IMR-90 (cell line): ENCODE data around the gene PRKAG1. TPM values are rescaled to one million over a fixed set of nuclear protein-coding genes. Genes with fewer than 3 reads are reported as not detected.

Experiments used
- ATAC-seq: fragments of 200-7000 bp; cut with Tn5 transposase; 2 replicates; pipeline ENCODE4 v1.9.1; 2020; ENCODE audit warnings: low read depth, mild to moderate bottlenecking, moderate library complexity
- BruUV-seq: library from RNA; stranded (reverse); fragments of 400-500 nt; replicated peaks from 2 replicates; lab custom pipeline; 2021; lab: Mats Ljungman, UMichigan
- CTCF ChIA-PET: fragments of 300-600 bp; formaldehyde crosslinking; extraction: SDS; loops from one replicate; lab custom pipeline; 2021; ENCODE audit warnings: antibody characterized with exemption; lab: Yijun Ruan, JAX
- POLR2A ChIA-PET: fragments of 300-600 bp; sonication (Branson Sonifier 250); formaldehyde crosslinking; loops from one replicate; lab custom pipeline; 2022; ENCODE audit warnings: antibody characterized with exemption; ENCODE audit not compliant: unreplicated experiment; lab: Charles Lee
- DNase-seq: peaks from one replicate; pipeline ENCODE4 v3.0.0; 2013
- H2AFZ ChIP-seq: replicated peaks from 2 replicates; pipeline ENCODE3; 2013; ENCODE audit warnings: low read length, mild to moderate bottlenecking; ENCODE audit not compliant: poor library complexity
- H2AK5ac ChIP-seq: 2 replicates; pipeline ENCODE4 v1.6.1; 2013; ENCODE audit warnings: low read depth, low read length, inconsistent platforms
- H2AK9ac ChIP-seq: replicated peaks from 2 replicates; pipeline ENCODE3; 2013; ENCODE audit warnings: mild to moderate bottlenecking, low read depth, low read length, moderate library complexity; ENCODE audit not compliant: poor library complexity
- H2BK120ac ChIP-seq: 2 replicates; pipeline ENCODE4 v1.6.1; 2013; ENCODE audit warnings: low read depth, low read length, inconsistent platforms
- H2BK15ac ChIP-seq: 3 replicates; pipeline ENCODE4 v1.6.1; 2013; ENCODE audit warnings: low read depth, low read length, inconsistent platforms
- H2BK20ac ChIP-seq: 2 replicates; pipeline ENCODE4 v1.6.1; 2013; ENCODE audit warnings: low read depth, mild to moderate bottlenecking, inconsistent platforms, low read length, moderate library complexity
- H2BK5ac ChIP-seq: 2 replicates; pipeline ENCODE4 v1.6.1; 2013; ENCODE audit warnings: mild to moderate bottlenecking, low read depth, low read length, inconsistent platforms; ENCODE audit not compliant: poor library complexity, severe bottlenecking
- H3K14ac ChIP-seq: replicated peaks from 2 replicates; pipeline ENCODE4 v1.6.1; 2013; ENCODE audit warnings: low read depth, low read length, inconsistent platforms
- H3K18ac ChIP-seq: 2 replicates; pipeline ENCODE4 v1.6.1; 2013; ENCODE audit warnings: low read depth, low read length, control low read depth
- H3K23ac ChIP-seq: 2 replicates; pipeline ENCODE4 v1.6.1; 2013; ENCODE audit warnings: low read depth, low read length, inconsistent platforms
- H3K27ac ChIP-seq: 2 replicates; pipeline ENCODE4 v1.5.1; 2013; ENCODE audit warnings: mild to moderate bottlenecking, control low read depth, low read length; ENCODE audit not compliant: insufficient read depth
- H3K27me3 ChIP-seq: 2 replicates; pipeline ENCODE4 v1.6.1; 2013; ENCODE audit warnings: low read length; ENCODE audit not compliant: control insufficient read depth, insufficient read depth
- H3K36me3 ChIP-seq: 2 replicates; pipeline ENCODE4 v1.6.1; 2013; ENCODE audit warnings: low read length, mixed read lengths; ENCODE audit not compliant: control insufficient read depth, insufficient read depth
- H3K4ac ChIP-seq: 2 replicates; pipeline ENCODE4 v1.6.1; 2013; ENCODE audit warnings: low read depth, low read length, inconsistent platforms
- H3K4me1 ChIP-seq: 2 replicates; pipeline ENCODE4 v1.6.1; 2013; ENCODE audit warnings: low read length, mixed read lengths; ENCODE audit not compliant: control insufficient read depth, insufficient read depth
- H3K4me2 ChIP-seq: 2 replicates; pipeline ENCODE4 v1.6.1; 2013; ENCODE audit warnings: low read depth, mild to moderate bottlenecking, control low read depth, low read length, moderate library complexity
- H3K4me3 ChIP-seq: 2 replicates; pipeline ENCODE4 v1.5.1; 2013; ENCODE audit warnings: low read depth, mild to moderate bottlenecking, control low read depth, low read length, moderate library complexity; ENCODE audit not compliant: insufficient read depth
- H3K56ac ChIP-seq: 2 replicates; pipeline ENCODE4 v1.6.1; 2013; ENCODE audit warnings: low read length, inconsistent platforms; ENCODE audit not compliant: insufficient read depth; ENCODE audit errors: extremely low read depth
- H3K79me1 ChIP-seq, 2 experiments: 2 replicates each; pipeline ENCODE4 v1.6.1; 2013; ENCODE audit warnings: low read length in 2 of 2, inconsistent platforms in 1 of 2, low read depth in 1 of 2
- H3K9ac ChIP-seq: 2 replicates; pipeline ENCODE4 v1.6.1; 2013; ENCODE audit warnings: low read depth, low read length, control low read depth
- H3K9me1 ChIP-seq: 2 replicates; pipeline ENCODE4 v1.6.1; 2013; ENCODE audit warnings: low read length, inconsistent platforms; ENCODE audit not compliant: insufficient read depth
- H3K9me3 ChIP-seq: 2 replicates; pipeline ENCODE4 v1.6.1; 2013; ENCODE audit warnings: low read length; ENCODE audit not compliant: control insufficient read depth, insufficient read depth
- H4K20me1 ChIP-seq: 2 replicates; pipeline ENCODE4 v1.6.1; 2013; ENCODE audit warnings: low read length, inconsistent platforms; ENCODE audit not compliant: insufficient read depth
- H4K5ac ChIP-seq: 2 replicates; pipeline ENCODE4 v1.6.1; 2013; ENCODE audit warnings: mild to moderate bottlenecking, low read depth, low read length, control low read depth
- H4K8ac ChIP-seq, 2 experiments: 2 replicates each; pipeline ENCODE4 v1.6.1; 2013; ENCODE audit warnings: low read depth in 2 of 2, low read length in 2 of 2, control low read depth in 1 of 2, inconsistent platforms in 1 of 2
- H4K91ac ChIP-seq: 2 replicates; pipeline ENCODE4 v1.6.1; 2013; ENCODE audit warnings: low read depth, low read length, inconsistent platforms; ENCODE audit not compliant: insufficient read depth
- CEBPB ChIP-seq: IDR thresholded peaks from 2 replicates; pipeline ENCODE4 v1.6.1; 2012; ENCODE audit warnings: low read depth, low read length, improper control_type of control experiment
- ELK1 ChIP-seq: fragments of 150-350 bp; IDR thresholded peaks from 2 replicates; pipeline ENCODE4 v1.6.1; 2016; ENCODE audit warnings: low read depth, mild to moderate bottlenecking, low read length, moderate library complexity, borderline replicate concordance
- FOS ChIP-seq: fragments of 150-350 bp; IDR thresholded peaks from 2 replicates; pipeline ENCODE4 v1.6.1; 2016; ENCODE audit warnings: low read depth, low read length
- MAFK ChIP-seq: IDR thresholded peaks from 2 replicates; pipeline ENCODE4 v1.6.1; 2012; ENCODE audit warnings: low read depth, low read length, improper control_type of control experiment
- MAZ ChIP-seq: IDR thresholded peaks from 2 replicates; pipeline ENCODE4 v1.6.1; 2012; ENCODE audit warnings: low read depth, mild to moderate bottlenecking, low read length, improper control_type of control experiment, moderate library complexity, borderline replicate concordance
- NFE2L2 ChIP-seq: fragments of 150-350 bp; IDR thresholded peaks from 2 replicates; pipeline ENCODE4 v1.6.1; 2016; ENCODE audit warnings: low read depth, mild to moderate bottlenecking, low read length
- RAD21 ChIP-seq: IDR thresholded peaks from 2 replicates; pipeline ENCODE4 v1.6.1; 2012; ENCODE audit warnings: low read length, improper control_type of control experiment
- RCOR1 ChIP-seq: IDR thresholded peaks from 2 replicates; pipeline ENCODE4 v1.6.1; 2012; ENCODE audit warnings: mild to moderate bottlenecking, low read length, improper control_type of control experiment; ENCODE audit not compliant: insufficient replicate concordance
- RFX5 ChIP-seq: IDR thresholded peaks from 2 replicates; pipeline ENCODE4 v1.8.0; 2012; ENCODE audit warnings: low read depth, mild to moderate bottlenecking, low read length, moderate library complexity
- SMC3 ChIP-seq: fragments of 150-350 bp; IDR thresholded peaks from 2 replicates; pipeline ENCODE4 v1.6.1; 2016; ENCODE audit warnings: low read depth, mild to moderate bottlenecking, antibody characterized with exemption, low read length, moderate library complexity
- USF2 ChIP-seq: fragments of 150-350 bp; IDR thresholded peaks from 2 replicates; pipeline ENCODE4 v1.6.1; 2017; ENCODE audit warnings: mild to moderate bottlenecking, antibody characterized with exemption, low read length, low read depth
- WGBS, 2 experiments: methylation state at CpG; one replicate each; pipeline versions ENCODE4 v1.1.5 to v1.1.7; 2013; ENCODE audit warnings: missing lambda C conversion rate in 2 of 2; ENCODE audit not compliant: insufficient read length in 1 of 2; ENCODE audit errors: extremely low coverage in 2 of 2; 5-methylcytosine and 5-hydroxymethylcytosine counted together
- dilution Hi-C: fragments of 300-500 bp; cut with HindIII; formaldehyde crosslinking; loops from one replicate; pipeline ENCODE4 v1.14.3; 2018; ENCODE audit warnings: low sequenced_read_pairs; ENCODE audit not compliant: unreplicated experiment
- in situ Hi-C: fragments of 300-500 bp; cut with MboI; formaldehyde crosslinking; loops from 3 replicates; pipeline ENCODE4 v1.14.3; 2019; ENCODE audit warnings: low sequenced_read_pairs, inconsistent platforms, mixed read lengths
- intact Hi-C: fragments of 100-400 bp; cut with micrococcal nuclease; formaldehyde crosslinking; loops from 2 replicates; pipeline ENCODE4 v1.10.0; 2022
- polyA plus RNA-seq, 3 experiments: library from polyadenylated mRNA; depleted of rRNA; stranded (reverse); fragments of >200 nt; gene quantifications; 2 replicates each; pipeline ENCODE4 v1.2.3, GENCODE V29; 2012; ENCODE audit warnings: low replicate concordance in 1 of 3
- total RNA-seq: library from RNA; depleted of rRNA; stranded (reverse); fragments of >200 nt; gene quantifications from 2 replicates; pipeline ENCODE4 v1.2.3, GENCODE V29; 2012
- TF ChIP-seq, protein P1 (sequence below): conservative IDR thresholded peaks from 2 replicates; pipeline ENCODE4 v1.5.1; 2012; ENCODE audit warnings: mild to moderate bottlenecking, low read depth, low read length, improper control_type of control experiment

PRKAG1 gene
- total and polyA plus RNA-seq, 2 of the 4 experiments (the other 2 are of a cell fraction) = 81.1 to 106 TPM

GRCh38 chr12:48996794-48997718, 21.5 kb downstream of the PRKAG1 start:
- WGBS, 2 experiments = 28% methylated on average over 24 of the region's 71 CpGs; no CpG with 5 or more reads in 1 of the 2 experiments
- Histone ChIP-seq H3K4ac (no peak overlapping the region), H2BK20ac (no peak overlapping the region), H2AK9ac (peak overlapping the region; percentile 15), H3K4me1 (peaks cover 14% of the 10 kb centered on the region), H2AK5ac (no peak overlapping the region; the same call in 1 of the 2 replicates), H3K9me3 (no peaks in the 10 kb centered on the region), H3K27ac (no peak overlapping the region), H2AFZ (peak overlapping the region; percentile 88), H3K56ac (no peak overlapping the region), H3K4me2 (no peak overlapping the region; the same call in 1 of the 2 replicates), H3K23ac (no peak overlapping the region), H2BK5ac (no peak overlapping the region), H4K20me1 (peaks cover 6% of the 10 kb centered on the region; the same call in 1 of the 2 replicates), H4K91ac (no peak overlapping the region), H4K5ac (no peak overlapping the region), H2BK15ac (no peak overlapping the region), H3K4me3 (peak overlapping the region; percentile 2; the same call in 1 of the 2 replicates), H3K14ac (no peak overlapping the region), H4K8ac (0 out of 4 replicates have a peak overlapping the region, but pooled peaks of 1 of the 2 experiments have one; percentile 30), H3K9ac (no peak overlapping the region), H3K18ac (no peak overlapping the region), H3K9me1 (peaks cover 3% of the 10 kb centered on the region), H3K36me3 (peaks cover 5% of the 10 kb centered on the region), H3K79me1 (0 out of 4 replicates have a peak, but pooled peaks cover 0 to 2% of the 10 kb centered on the region in 2 experiments), H3K27me3 (peaks cover 34% of the 10 kb centered on the region), H2BK120ac (no peak overlapping the region)
- in situ Hi-C loops = no loop called here
- CTCF ChIA-PET = interaction anchor here (0.6 to 3.0 kb wide), 9 partner anchors 9 to 144 kb away, joined by 3 to 17 read pairs (median 5); partner anchors contain the start of gene ARF3
- POLR2A ChIA-PET = interaction anchor here (0.6 kb wide), 1 partner anchor 162 kb away, joined by 3 read pairs; no protein-coding TSS in a partner anchor
- intact Hi-C loops = no loop called here
- dilution Hi-C loops = no loop called here
- DNase-seq = peak; percentile 67
- ATAC-seq = peak; percentile 69
- no TSS peak for BruUV-seq
- TF ChIP-seq RAD21 = peak; percentile 72
- TF ChIP-seq, protein P1, sequence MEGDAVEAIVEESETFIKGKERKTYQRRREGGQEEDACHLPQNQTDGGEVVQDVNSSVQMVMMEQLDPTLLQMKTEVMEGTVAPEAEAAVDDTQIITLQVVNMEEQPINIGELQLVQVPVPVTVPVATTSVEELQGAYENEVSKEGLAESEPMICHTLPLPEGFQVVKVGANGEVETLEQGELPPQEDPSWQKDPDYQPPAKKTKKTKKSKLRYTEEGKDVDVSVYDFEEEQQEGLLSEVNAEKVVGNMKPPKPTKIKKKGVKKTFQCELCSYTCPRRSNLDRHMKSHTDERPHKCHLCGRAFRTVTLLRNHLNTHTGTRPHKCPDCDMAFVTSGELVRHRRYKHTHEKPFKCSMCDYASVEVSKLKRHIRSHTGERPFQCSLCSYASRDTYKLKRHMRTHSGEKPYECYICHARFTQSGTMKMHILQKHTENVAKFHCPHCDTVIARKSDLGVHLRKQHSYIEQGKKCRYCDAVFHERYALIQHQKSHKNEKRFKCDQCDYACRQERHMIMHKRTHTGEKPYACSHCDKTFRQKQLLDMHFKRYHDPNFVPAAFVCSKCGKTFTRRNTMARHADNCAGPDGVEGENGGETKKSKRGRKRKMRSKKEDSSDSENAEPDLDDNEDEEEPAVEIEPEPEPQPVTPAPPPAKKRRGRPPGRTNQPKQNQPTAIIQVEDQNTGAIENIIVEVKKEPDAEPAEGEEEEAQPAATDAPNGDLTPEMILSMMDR = peak; percentile 79
- no peak for TF ChIP-seq RCOR1
- no peak for TF ChIP-seq FOS
- no peak for TF ChIP-seq MAFK
- TF ChIP-seq USF2 = no peak
- TF ChIP-seq ELK1 = no peak
- TF ChIP-seq NFE2L2 = no peak
- no peak for TF ChIP-seq CEBPB
- TF ChIP-seq SMC3 = peak; percentile 77
- TF ChIP-seq MAZ = no peak; the same call in 1 of the 2 replicates
- no peak for TF ChIP-seq RFX5
